Thymus (tissue), 2 donors: ENCODE data around the gene TPRA1. TPM values are rescaled to one million over a fixed set of nuclear protein-coding genes. Genes with fewer than 3 reads are reported as not detected.

ENCODE experiments used
- polyA plus RNA-seq: library from polyadenylated mRNA; stranded (reverse); fragments of 200-250 nt; gene quantifications from one replicate; pipeline ENCODE4 v1.2.3, GENCODE V29; 2013
- total RNA-seq: library from RNA; stranded (reverse); fragments of 120-200 nt; gene quantifications from one replicate; pipeline ENCODE4 v1.2.4, GENCODE V29; 2013
- donor health status: healthy.

The TPRA1 gene
- total and polyA plus RNA-seq, 2 donors: 15.9 to 20.0 TPM

Other genes starting within 250 kb of the TPRA1 start
- 84.6 TPM for gene MCM2, start 7.7 kb upstream of the TPRA1 start, total RNA-seq
- 5.1 TPM for gene MCM2, start 7.7 kb upstream of the TPRA1 start, polyA plus RNA-seq
- gene PODXL2, start 38.5 kb upstream of the TPRA1 start, total RNA-seq: 4.3 TPM
- gene PODXL2, start 38.5 kb upstream of the TPRA1 start, polyA plus RNA-seq: 2.2 TPM
- gene ABTB1, start 82.2 kb upstream of the TPRA1 start, total RNA-seq: 7.6 TPM
- 130 TPM for gene ABTB1, start 82.2 kb upstream of the TPRA1 start, polyA plus RNA-seq
- 5.4 TPM for gene MGLL, start 231.8 kb upstream of the TPRA1 start, total RNA-seq
- gene MGLL, start 231.8 kb upstream of the TPRA1 start, polyA plus RNA-seq: 15.2 TPM